Liver (tissue), 9 donors: ENCODE results near the gene PAIP2. TPM values are rescaled to one million over a fixed set of nuclear protein-coding genes. Genes with fewer than 3 reads are reported as not detected.

ENCODE experiments used
- DNase-seq: peaks from one replicate; pipeline ENCODE4 v3.0.0-alpha.2; 2017; ENCODE audit warnings: low spot score
- H3K27ac ChIP-seq, 2 donors: one replicate each; pipeline ENCODE4 v1.7.0; 2013; ENCODE audit warnings: inconsistent platforms in 2 of 2, low read length in 2 of 2, control low read depth in 1 of 2, low read depth in 1 of 2, mild to moderate bottlenecking in 1 of 2
- H3K27me3 ChIP-seq, 4 donors: one replicate each; pipeline versions ENCODE4 v1.6.1 to v1.7.0; 2013; ENCODE audit warnings: low read length in 3 of 4, inconsistent platforms in 1 of 4, mild to moderate bottlenecking in 1 of 4, moderate library complexity in 1 of 4; ENCODE audit not compliant: control insufficient read depth in 4 of 4, insufficient read depth in 4 of 4
- H3K36me3 ChIP-seq, 4 donors: one replicate each; pipeline versions ENCODE4 v1.6.1 to v1.7.0; 2013; ENCODE audit warnings: low read length in 3 of 4, mild to moderate bottlenecking in 3 of 4, low read depth in 1 of 4, moderate library complexity in 1 of 4; ENCODE audit not compliant: control insufficient read depth in 4 of 4, insufficient read depth in 3 of 4
- H3K4me1 ChIP-seq, 4 donors: one replicate each; pipeline versions ENCODE4 v1.6.1 to v1.7.0; 2013; ENCODE audit warnings: low read length in 3 of 4, mild to moderate bottlenecking in 3 of 4, moderate library complexity in 1 of 4; ENCODE audit not compliant: control insufficient read depth in 4 of 4, insufficient read depth in 4 of 4
- H3K4me3 ChIP-seq, 3 donors: one replicate each; pipeline versions ENCODE4 v1.6.1 to v1.7.0; 2013; ENCODE audit warnings: low read length in 3 of 3, control low read depth in 1 of 3, low read depth in 1 of 3, mild to moderate bottlenecking in 1 of 3
- H3K9ac ChIP-seq, 2 donors: one replicate each; pipeline ENCODE4 v1.7.0; 2013; ENCODE audit warnings: low read length in 2 of 2, mild to moderate bottlenecking in 2 of 2, moderate library complexity in 2 of 2, control low read depth in 1 of 2, low read depth in 1 of 2
- H3K9me3 ChIP-seq, 4 donors: one replicate each; pipeline versions ENCODE4 v1.6.1 to v1.7.0; 2013; ENCODE audit warnings: low read length in 3 of 4; ENCODE audit not compliant: control insufficient read depth in 4 of 4
- EGR1 ChIP-seq, 2 donors: IDR thresholded peaks; 2 replicates each; pipeline ENCODE4 v1.6.1; 2016 to 2018; ENCODE audit warnings: antibody characterized with exemption in 2 of 2, low read depth in 2 of 2
- FOXA1 ChIP-seq: IDR thresholded peaks from 2 replicates; pipeline ENCODE4 v1.6.1; 2016; ENCODE audit warnings: antibody characterized with exemption
- FOXA2 ChIP-seq: IDR thresholded peaks from 2 replicates; pipeline ENCODE4 v1.6.1; 2016; ENCODE audit warnings: antibody characterized with exemption
- HNF4A ChIP-seq, 2 donors: conservative IDR thresholded peaks; 2 replicates each; pipeline ENCODE4 v1.6.1; 2016; ENCODE audit warnings: antibody characterized with exemption in 2 of 2, mild to moderate bottlenecking in 2 of 2
- HNF4G ChIP-seq: IDR thresholded peaks from 2 replicates; pipeline ENCODE4 v1.6.1; 2016; ENCODE audit warnings: antibody characterized with exemption
- RAD21 ChIP-seq, 2 donors: IDR thresholded peaks; 2 replicates each; pipeline ENCODE4 v1.6.1; 2016; ENCODE audit warnings: antibody characterized with exemption in 2 of 2, mild to moderate bottlenecking in 2 of 2
- SP1 ChIP-seq: IDR thresholded peaks from 2 replicates; pipeline ENCODE4 v1.6.1; 2018; ENCODE audit warnings: antibody characterized with exemption, mild to moderate bottlenecking
- TAF1 ChIP-seq: conservative IDR thresholded peaks from 2 replicates; pipeline ENCODE4 v1.6.1; 2016; ENCODE audit warnings: antibody characterized with exemption, mild to moderate bottlenecking
- YY1 ChIP-seq: IDR thresholded peaks from 2 replicates; pipeline ENCODE4 v1.6.1; 2016; ENCODE audit warnings: antibody characterized with exemption, mild to moderate bottlenecking
- WGBS: extraction: QIAGEN DNeasy Blood & Tissue Kit; methylation state at CpG from one replicate; pipeline ENCODE4 v1.1.7; 2013; 5-methylcytosine and 5-hydroxymethylcytosine counted together
- polyA plus RNA-seq, 2 donors: library from polyadenylated mRNA; stranded (reverse) in 1 of 2; unstranded in 1 of 2; fragments of 200-250 nt in 1 of 2; fragments of >200 nt in 1 of 2; fragmentation: Nextera tagmentation in 1 of 2; extraction: Ambion mirVana in 1 of 2; gene quantifications; one replicate each; pipeline versions ENCODE4 v1.2.1 to v1.2.3, GENCODE V29; 2013 to 2015
- total RNA-seq, 2 donors: library from RNA; depleted of rRNA; stranded (reverse); fragments of >200 nt; gene quantifications; one replicate each; pipeline ENCODE4 v1.2.3, GENCODE V29; 2014
- TF ChIP-seq, protein P1 (sequence below): IDR thresholded peaks from 2 replicates; pipeline ENCODE4 v1.6.1; 2016; ENCODE audit warnings: antibody characterized with exemption
- TF ChIP-seq, protein P2 (sequence below): fragments of 150-350 bp; IDR thresholded peaks from 2 replicates; pipeline ENCODE4 v1.5.1; 2017; ENCODE audit warnings: improper control_type of control experiment, low read depth, low read length; ENCODE audit not compliant: missing input control
- TF ChIP-seq, protein P3 (sequence below): IDR thresholded peaks from 2 replicates; pipeline ENCODE4 v1.6.1; 2016; ENCODE audit warnings: antibody characterized with exemption, mild to moderate bottlenecking
- TF ChIP-seq, protein P4 (sequence below): IDR thresholded peaks from 2 replicates; pipeline ENCODE4 v1.6.1; 2016; ENCODE audit warnings: antibody characterized with exemption
- TF ChIP-seq, protein P5 (sequence below): IDR thresholded peaks from 2 replicates; pipeline ENCODE4 v1.6.1; 2016; ENCODE audit warnings: antibody characterized with exemption
- donor health status: healthy.
- donor health status: healthy.
- donor health status: healthy.
- donor health status: healthy.
- donor health status: healthy.

The PAIP2 gene
- total and polyA plus RNA-seq, 4 donors: 41.5 to 63.2 (median 45.1) TPM

DNA sequence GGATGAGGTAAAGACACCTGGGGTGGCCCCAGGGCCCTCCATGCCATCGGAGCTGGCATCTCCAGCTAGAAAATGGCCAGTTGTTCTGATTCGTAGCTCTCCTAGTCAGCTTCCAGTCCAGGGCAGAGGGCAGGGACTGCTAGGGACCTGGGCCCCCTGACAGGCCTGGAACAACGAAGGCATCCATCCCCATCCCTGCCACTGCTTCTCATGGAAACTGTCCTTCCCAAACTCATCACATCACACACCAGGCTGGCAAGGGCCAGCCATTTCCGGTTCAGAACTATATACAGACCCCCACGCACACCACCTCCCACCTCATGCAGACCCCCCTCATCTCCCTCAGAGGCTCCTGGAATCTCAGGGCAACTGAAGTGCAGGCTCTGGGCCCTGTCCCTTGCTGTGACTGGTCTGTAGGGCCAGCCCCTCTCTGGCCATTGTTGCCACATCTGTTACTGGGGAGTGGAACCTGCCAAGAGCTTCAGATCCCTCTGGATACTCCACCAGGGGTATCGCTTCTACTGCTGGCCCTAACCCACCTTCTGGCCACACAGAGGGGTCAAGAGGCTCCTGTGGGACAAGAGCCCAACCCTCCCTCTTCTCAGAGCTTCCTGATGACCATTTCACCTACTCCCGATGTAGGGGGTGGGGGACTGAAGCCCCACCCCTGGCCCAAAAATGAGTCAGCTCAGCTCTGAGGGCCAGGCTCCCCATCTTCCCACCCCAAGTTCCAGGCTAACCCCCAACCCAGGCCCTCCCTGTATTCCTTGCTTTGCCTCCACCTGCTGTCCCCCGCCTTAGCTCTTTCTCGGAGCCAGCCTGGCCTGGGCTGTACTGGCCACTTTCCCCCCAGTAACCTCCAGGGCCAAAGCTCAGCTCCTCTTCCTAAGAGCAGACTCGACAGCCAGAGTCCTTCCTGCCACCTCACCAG is 49.2 kb downstream of the PAIP2 start:
- peaks cover 0 to 3% (median 0%) of the 10 kb centered on the region in 4 donors for H3K27me3 ChIP-seq
- H3K4me1 ChIP-seq: peaks cover 9 to 21% (median 20%) of the 10 kb centered on the region in 4 donors
- H3K9ac ChIP-seq: no peak overlapping the region
- no peak for DNase-seq
- WGBS: 88% methylated on average over 10 of the region's 10 CpGs
- H3K27ac ChIP-seq: no peak overlapping the region
- H3K36me3 ChIP-seq: no peaks in the 10 kb centered on the region
- no peak overlapping the region for H3K4me3 ChIP-seq
- TF ChIP-seq SP1: no peak
- TF ChIP-seq EGR1 (IDR thresholded peaks at IDR 0.05; ENCODE audit: low read depth in 2 of 2): no peak
- no peak for TF ChIP-seq HNF4G
- TF ChIP-seq, protein P1, sequence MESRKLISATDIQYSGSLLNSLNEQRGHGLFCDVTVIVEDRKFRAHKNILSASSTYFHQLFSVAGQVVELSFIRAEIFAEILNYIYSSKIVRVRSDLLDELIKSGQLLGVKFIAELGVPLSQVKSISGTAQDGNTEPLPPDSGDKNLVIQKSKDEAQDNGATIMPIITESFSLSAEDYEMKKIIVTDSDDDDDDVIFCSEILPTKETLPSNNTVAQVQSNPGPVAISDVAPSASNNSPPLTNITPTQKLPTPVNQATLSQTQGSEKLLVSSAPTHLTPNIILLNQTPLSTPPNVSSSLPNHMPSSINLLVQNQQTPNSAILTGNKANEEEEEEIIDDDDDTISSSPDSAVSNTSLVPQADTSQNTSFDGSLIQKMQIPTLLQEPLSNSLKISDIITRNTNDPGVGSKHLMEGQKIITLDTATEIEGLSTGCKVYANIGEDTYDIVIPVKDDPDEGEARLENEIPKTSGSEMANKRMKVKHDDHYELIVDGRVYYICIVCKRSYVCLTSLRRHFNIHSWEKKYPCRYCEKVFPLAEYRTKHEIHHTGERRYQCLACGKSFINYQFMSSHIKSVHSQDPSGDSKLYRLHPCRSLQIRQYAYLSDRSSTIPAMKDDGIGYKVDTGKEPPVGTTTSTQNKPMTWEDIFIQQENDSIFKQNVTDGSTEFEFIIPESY: no peak
- no peak for TF ChIP-seq FOXA2
- TF ChIP-seq, protein P2, sequence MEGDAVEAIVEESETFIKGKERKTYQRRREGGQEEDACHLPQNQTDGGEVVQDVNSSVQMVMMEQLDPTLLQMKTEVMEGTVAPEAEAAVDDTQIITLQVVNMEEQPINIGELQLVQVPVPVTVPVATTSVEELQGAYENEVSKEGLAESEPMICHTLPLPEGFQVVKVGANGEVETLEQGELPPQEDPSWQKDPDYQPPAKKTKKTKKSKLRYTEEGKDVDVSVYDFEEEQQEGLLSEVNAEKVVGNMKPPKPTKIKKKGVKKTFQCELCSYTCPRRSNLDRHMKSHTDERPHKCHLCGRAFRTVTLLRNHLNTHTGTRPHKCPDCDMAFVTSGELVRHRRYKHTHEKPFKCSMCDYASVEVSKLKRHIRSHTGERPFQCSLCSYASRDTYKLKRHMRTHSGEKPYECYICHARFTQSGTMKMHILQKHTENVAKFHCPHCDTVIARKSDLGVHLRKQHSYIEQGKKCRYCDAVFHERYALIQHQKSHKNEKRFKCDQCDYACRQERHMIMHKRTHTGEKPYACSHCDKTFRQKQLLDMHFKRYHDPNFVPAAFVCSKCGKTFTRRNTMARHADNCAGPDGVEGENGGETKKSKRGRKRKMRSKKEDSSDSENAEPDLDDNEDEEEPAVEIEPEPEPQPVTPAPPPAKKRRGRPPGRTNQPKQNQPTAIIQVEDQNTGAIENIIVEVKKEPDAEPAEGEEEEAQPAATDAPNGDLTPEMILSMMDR: no peak
- no peak for TF ChIP-seq FOXA1
- TF ChIP-seq, protein P3, sequence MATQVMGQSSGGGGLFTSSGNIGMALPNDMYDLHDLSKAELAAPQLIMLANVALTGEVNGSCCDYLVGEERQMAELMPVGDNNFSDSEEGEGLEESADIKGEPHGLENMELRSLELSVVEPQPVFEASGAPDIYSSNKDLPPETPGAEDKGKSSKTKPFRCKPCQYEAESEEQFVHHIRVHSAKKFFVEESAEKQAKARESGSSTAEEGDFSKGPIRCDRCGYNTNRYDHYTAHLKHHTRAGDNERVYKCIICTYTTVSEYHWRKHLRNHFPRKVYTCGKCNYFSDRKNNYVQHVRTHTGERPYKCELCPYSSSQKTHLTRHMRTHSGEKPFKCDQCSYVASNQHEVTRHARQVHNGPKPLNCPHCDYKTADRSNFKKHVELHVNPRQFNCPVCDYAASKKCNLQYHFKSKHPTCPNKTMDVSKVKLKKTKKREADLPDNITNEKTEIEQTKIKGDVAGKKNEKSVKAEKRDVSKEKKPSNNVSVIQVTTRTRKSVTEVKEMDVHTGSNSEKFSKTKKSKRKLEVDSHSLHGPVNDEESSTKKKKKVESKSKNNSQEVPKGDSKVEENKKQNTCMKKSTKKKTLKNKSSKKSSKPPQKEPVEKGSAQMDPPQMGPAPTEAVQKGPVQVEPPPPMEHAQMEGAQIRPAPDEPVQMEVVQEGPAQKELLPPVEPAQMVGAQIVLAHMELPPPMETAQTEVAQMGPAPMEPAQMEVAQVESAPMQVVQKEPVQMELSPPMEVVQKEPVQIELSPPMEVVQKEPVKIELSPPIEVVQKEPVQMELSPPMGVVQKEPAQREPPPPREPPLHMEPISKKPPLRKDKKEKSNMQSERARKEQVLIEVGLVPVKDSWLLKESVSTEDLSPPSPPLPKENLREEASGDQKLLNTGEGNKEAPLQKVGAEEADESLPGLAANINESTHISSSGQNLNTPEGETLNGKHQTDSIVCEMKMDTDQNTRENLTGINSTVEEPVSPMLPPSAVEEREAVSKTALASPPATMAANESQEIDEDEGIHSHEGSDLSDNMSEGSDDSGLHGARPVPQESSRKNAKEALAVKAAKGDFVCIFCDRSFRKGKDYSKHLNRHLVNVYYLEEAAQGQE: no peak
- TF ChIP-seq, protein P4, sequence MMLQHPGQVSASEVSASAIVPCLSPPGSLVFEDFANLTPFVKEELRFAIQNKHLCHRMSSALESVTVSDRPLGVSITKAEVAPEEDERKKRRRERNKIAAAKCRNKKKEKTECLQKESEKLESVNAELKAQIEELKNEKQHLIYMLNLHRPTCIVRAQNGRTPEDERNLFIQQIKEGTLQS: no peak
- TF ChIP-seq, protein P5, sequence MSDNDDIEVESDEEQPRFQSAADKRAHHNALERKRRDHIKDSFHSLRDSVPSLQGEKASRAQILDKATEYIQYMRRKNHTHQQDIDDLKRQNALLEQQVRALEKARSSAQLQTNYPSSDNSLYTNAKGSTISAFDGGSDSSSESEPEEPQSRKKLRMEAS: no peak
- TF ChIP-seq RAD21 (IDR thresholded peaks at IDR 0.05): no peak
- TF ChIP-seq TAF1: no peak
- no peak for TF ChIP-seq YY1
- TF ChIP-seq HNF4A (conservative IDR thresholded peaks at IDR 0.05): no peak
- no peaks in the 10 kb centered on the region for H3K9me3 ChIP-seq
